ENCODE results near the gene PLEKHH3.

DNA sequence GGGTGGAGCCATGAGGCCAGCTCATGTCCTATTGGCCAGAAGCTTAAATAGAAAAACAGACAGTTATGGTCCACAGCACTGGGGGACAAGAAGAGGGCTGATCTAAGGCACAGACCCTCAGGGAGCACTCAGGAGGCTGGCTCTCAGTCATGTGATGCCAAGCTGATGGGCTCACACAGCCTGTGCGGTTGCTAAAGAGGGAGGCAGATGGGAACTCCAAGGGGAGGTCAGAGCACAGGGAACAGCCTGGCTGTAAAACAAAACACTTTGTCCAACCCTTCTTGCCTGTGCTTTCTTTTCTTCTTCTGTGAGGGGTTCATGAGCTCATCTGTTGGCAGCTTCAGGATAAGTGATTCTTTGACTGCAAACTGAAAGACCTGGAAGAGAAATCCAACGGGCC lies 32.8 kb upstream of the PLEKHH3 start:
- TF ChIP-seq CTCF (IDR thresholded peaks at IDR 0.05; ENCODE audit: insufficient read depth, low read length) (no peak), GABPA (IDR thresholded peaks at IDR 0.05; ENCODE audit: low read depth) (no peak), POLR2AphosphoS5 (IDR thresholded peaks at IDR 0.05; ENCODE audit: low read depth) (no peak), SPI1 (IDR thresholded peaks at IDR 0.05; ENCODE audit: borderline replicate concordance, low read depth) (no peak)
- TF ChIP-seq, protein P1, sequence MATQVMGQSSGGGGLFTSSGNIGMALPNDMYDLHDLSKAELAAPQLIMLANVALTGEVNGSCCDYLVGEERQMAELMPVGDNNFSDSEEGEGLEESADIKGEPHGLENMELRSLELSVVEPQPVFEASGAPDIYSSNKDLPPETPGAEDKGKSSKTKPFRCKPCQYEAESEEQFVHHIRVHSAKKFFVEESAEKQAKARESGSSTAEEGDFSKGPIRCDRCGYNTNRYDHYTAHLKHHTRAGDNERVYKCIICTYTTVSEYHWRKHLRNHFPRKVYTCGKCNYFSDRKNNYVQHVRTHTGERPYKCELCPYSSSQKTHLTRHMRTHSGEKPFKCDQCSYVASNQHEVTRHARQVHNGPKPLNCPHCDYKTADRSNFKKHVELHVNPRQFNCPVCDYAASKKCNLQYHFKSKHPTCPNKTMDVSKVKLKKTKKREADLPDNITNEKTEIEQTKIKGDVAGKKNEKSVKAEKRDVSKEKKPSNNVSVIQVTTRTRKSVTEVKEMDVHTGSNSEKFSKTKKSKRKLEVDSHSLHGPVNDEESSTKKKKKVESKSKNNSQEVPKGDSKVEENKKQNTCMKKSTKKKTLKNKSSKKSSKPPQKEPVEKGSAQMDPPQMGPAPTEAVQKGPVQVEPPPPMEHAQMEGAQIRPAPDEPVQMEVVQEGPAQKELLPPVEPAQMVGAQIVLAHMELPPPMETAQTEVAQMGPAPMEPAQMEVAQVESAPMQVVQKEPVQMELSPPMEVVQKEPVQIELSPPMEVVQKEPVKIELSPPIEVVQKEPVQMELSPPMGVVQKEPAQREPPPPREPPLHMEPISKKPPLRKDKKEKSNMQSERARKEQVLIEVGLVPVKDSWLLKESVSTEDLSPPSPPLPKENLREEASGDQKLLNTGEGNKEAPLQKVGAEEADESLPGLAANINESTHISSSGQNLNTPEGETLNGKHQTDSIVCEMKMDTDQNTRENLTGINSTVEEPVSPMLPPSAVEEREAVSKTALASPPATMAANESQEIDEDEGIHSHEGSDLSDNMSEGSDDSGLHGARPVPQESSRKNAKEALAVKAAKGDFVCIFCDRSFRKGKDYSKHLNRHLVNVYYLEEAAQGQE (IDR thresholded peaks at IDR 0.05; ENCODE audit: insufficient replicate concordance, low read depth), result no peak

Data from HL-60 (cell line).